H9 (cell line): ENCODE results near the gene UBXN10. TPM values are rescaled to one million over a fixed set of nuclear protein-coding genes. Genes with fewer than 3 reads are reported as not detected.

ENCODE experiments used
- DNase-seq: peaks from one replicate; pipeline ENCODE4 v3.0.0-alpha.2; 2017
- H2AFZ ChIP-seq: one replicate; pipeline ENCODE4 v1.6.1; 2013; ENCODE audit warnings: mild to moderate bottlenecking, low read length, control low read depth, moderate library complexity
- H2AK5ac ChIP-seq: 2 replicates; pipeline ENCODE4 v1.6.1; 2013; ENCODE audit warnings: low read length, control low read depth, mixed read lengths; ENCODE audit not compliant: insufficient read length
- H2BK120ac ChIP-seq: one replicate; pipeline ENCODE4 v1.6.1; 2013; ENCODE audit warnings: low read depth, mild to moderate bottlenecking, low read length, control low read depth, inconsistent platforms; ENCODE audit not compliant: poor library complexity, severe bottlenecking
- H2BK12ac ChIP-seq: 2 replicates; pipeline ENCODE4 v1.6.1; 2013; ENCODE audit warnings: low read length, control low read depth, mixed read lengths, low read depth; ENCODE audit not compliant: insufficient read length
- H2BK15ac ChIP-seq: 2 replicates; pipeline ENCODE4 v1.6.1; 2013; ENCODE audit warnings: low read depth, low read length, control low read depth
- H2BK20ac ChIP-seq: one replicate; pipeline ENCODE4 v1.6.1; 2013; ENCODE audit warnings: low read depth, mild to moderate bottlenecking, low read length, control low read depth, inconsistent platforms; ENCODE audit not compliant: poor library complexity, severe bottlenecking
- H2BK5ac ChIP-seq: 2 replicates; pipeline ENCODE4 v1.6.1; 2013; ENCODE audit warnings: low read length, control low read depth, mixed read lengths; ENCODE audit not compliant: insufficient read length
- H3K14ac ChIP-seq: 2 replicates; pipeline ENCODE4 v1.6.1; 2013; ENCODE audit warnings: low read length, control low read depth; ENCODE audit not compliant: insufficient read depth
- H3K18ac ChIP-seq: 2 replicates; pipeline ENCODE4 v1.6.1; 2013; ENCODE audit warnings: low read depth, mild to moderate bottlenecking, mixed read lengths, low read length, control low read depth; ENCODE audit not compliant: insufficient read length
- H3K23ac ChIP-seq: 2 replicates; pipeline ENCODE4 v1.6.1; 2013; ENCODE audit warnings: low read length, control low read depth, mixed read lengths, low read depth; ENCODE audit not compliant: insufficient read length
- H3K23me2 ChIP-seq: 2 replicates; pipeline ENCODE4 v1.6.1; 2013; ENCODE audit warnings: low read depth, mild to moderate bottlenecking, mixed read lengths, low read length, control low read depth; ENCODE audit not compliant: insufficient read length, poor library complexity, severe bottlenecking
- H3K27ac ChIP-seq: 2 replicates; pipeline ENCODE4 v1.5.1; 2013; ENCODE audit warnings: low read length, control low read depth, mixed read lengths, low read depth; ENCODE audit not compliant: insufficient read length
- H3K27me3 ChIP-seq: 2 replicates; pipeline ENCODE4 v1.6.1; 2013; ENCODE audit warnings: low read length, control low read depth, inconsistent platforms; ENCODE audit not compliant: insufficient read depth
- H3K4ac ChIP-seq: 2 replicates; pipeline ENCODE4 v1.6.1; 2013; ENCODE audit warnings: low read depth, mild to moderate bottlenecking, control low read depth, inconsistent platforms, low read length, moderate library complexity
- H3K4me1 ChIP-seq: 2 replicates; pipeline ENCODE4 v1.6.1; 2013; ENCODE audit warnings: low read length, control low read depth, inconsistent platforms; ENCODE audit not compliant: insufficient read depth
- H3K4me2 ChIP-seq: 2 replicates; pipeline ENCODE4 v1.6.1; 2013; ENCODE audit warnings: low read length, control low read depth, mixed read lengths; ENCODE audit not compliant: insufficient read length, insufficient read depth
- H3K56ac ChIP-seq: 2 replicates; pipeline ENCODE4 v1.6.1; 2013; ENCODE audit warnings: low read depth, mild to moderate bottlenecking, mixed read lengths, low read length, control low read depth; ENCODE audit not compliant: insufficient read length
- H3K79me1 ChIP-seq: 2 replicates; pipeline ENCODE4 v1.6.1; 2013; ENCODE audit warnings: low read depth, mild to moderate bottlenecking, moderate library complexity, low read length, control low read depth, inconsistent platforms; ENCODE audit not compliant: insufficient read depth, poor library complexity, severe bottlenecking
- H3K79me2 ChIP-seq: 2 replicates; pipeline ENCODE4 v1.6.1; 2013; ENCODE audit warnings: low read length, control low read depth, inconsistent platforms; ENCODE audit not compliant: insufficient read depth
- H3K9ac ChIP-seq: 2 replicates; pipeline ENCODE4 v1.6.1; 2013; ENCODE audit warnings: low read length, control low read depth, mixed read lengths; ENCODE audit not compliant: insufficient read length; ENCODE audit errors: extremely low read depth
- H3K9me3 ChIP-seq: one replicate; pipeline ENCODE4 v1.6.1; 2013; ENCODE audit warnings: low read depth, low read length, inconsistent platforms; ENCODE audit not compliant: control insufficient read depth
- H3T11ph ChIP-seq: one replicate; pipeline ENCODE4 v1.6.1; 2013; ENCODE audit warnings: mild to moderate bottlenecking, low read length, control low read depth, inconsistent platforms
- H4K20me1 ChIP-seq: one replicate; pipeline ENCODE4 v1.6.1; 2013; ENCODE audit not compliant: control insufficient read depth, insufficient read length, insufficient read depth
- H4K5ac ChIP-seq: 2 replicates; pipeline ENCODE4 v1.6.1; 2013; ENCODE audit warnings: low read depth, mild to moderate bottlenecking, mixed read lengths, low read length, control low read depth; ENCODE audit not compliant: insufficient read length
- H4K8ac ChIP-seq: replicated peaks from 2 replicates; pipeline ENCODE4 v1.6.1; 2013; ENCODE audit warnings: low read length, control low read depth, mixed read lengths, low read depth; ENCODE audit not compliant: insufficient read length
- H4K91ac ChIP-seq: 2 replicates; pipeline ENCODE4 v1.6.1; 2013; ENCODE audit warnings: low read depth, mild to moderate bottlenecking, moderate library complexity, mixed read lengths, low read length, control low read depth; ENCODE audit not compliant: insufficient read length
- H3K27ac Mint-ChIP-seq, 3 experiments: 2 replicates in 2 of 3; 3 replicates in 1 of 3; pipeline ENCODE4 v1.8.0; 2020 to 2021; ENCODE audit warnings: mixed read lengths in 3 of 3, mild to moderate bottlenecking in 1 of 3, moderate library complexity in 1 of 3
- H3K27me3 Mint-ChIP-seq: 2 replicates; pipeline ENCODE4 v1.8.0; 2021; ENCODE audit warnings: low read depth, mild to moderate bottlenecking, moderate library complexity, mixed read lengths
- H3K36me3 Mint-ChIP-seq, 3 experiments: 2 replicates in 2 of 3; 3 replicates in 1 of 3; pipeline ENCODE4 v1.8.0; 2020 to 2021; ENCODE audit warnings: low read depth in 3 of 3, mixed read lengths in 3 of 3; ENCODE audit not compliant: insufficient read depth in 1 of 3
- H3K4me1 Mint-ChIP-seq, 2 experiments: 2 replicates each; pipeline ENCODE4 v1.8.0; 2020; ENCODE audit warnings: mixed read lengths in 2 of 2
- H3K4me3 Mint-ChIP-seq, 2 experiments: 2 replicates in 1 of 2; 3 replicates in 1 of 2; pipeline ENCODE4 v1.8.0; 2020 to 2021; ENCODE audit warnings: mild to moderate bottlenecking in 2 of 2, mixed read lengths in 2 of 2, moderate library complexity in 1 of 2
- H3K9me3 Mint-ChIP-seq, 2 experiments: 2 replicates in 1 of 2; 3 replicates in 1 of 2; pipeline ENCODE4 v1.8.0; 2020; ENCODE audit warnings: mild to moderate bottlenecking in 2 of 2, mixed read lengths in 2 of 2, moderate library complexity in 1 of 2
- CTCF ChIP-seq: fragments of 200-600 bp; sonication (generic); conservative IDR thresholded peaks from 3 replicates; pipeline ENCODE4 v1.8.0; 2021; ENCODE audit warnings: antibody characterized with exemption, mild to moderate bottlenecking
- WGBS: extraction: QIAGEN DNeasy Blood & Tissue Kit; methylation state at CpG from one replicate; pipeline ENCODE4 v1.1.7; 2013; ENCODE audit warnings: missing lambda C conversion rate, low lambda C conversion rate, mixed read lengths; ENCODE audit not compliant: insufficient read length; ENCODE audit errors: extremely low coverage; 5-methylcytosine and 5-hydroxymethylcytosine counted together
- total RNA-seq: library from RNA; stranded (reverse); gene quantifications from 2 replicates; pipeline ENCODE4 v1.2.1, GENCODE V29; 2021

Gene UBXN10
- total RNA-seq, 1 experiment from 2014 or later = 0.59 TPM

- H3K27ac Mint-ChIP-seq = no peak overlapping the region
- H3K9me3 Mint-ChIP-seq = peaks cover 10 to 15% of the 10 kb centered on the region in 2 experiments
- Histone ChIP-seq H3K4me2 (no peak overlapping the region), H3K27ac (no peak overlapping the region), H2BK120ac (no peak overlapping the region), H3K18ac (no peak overlapping the region), H3K9ac (no peak overlapping the region), H4K91ac (no peak overlapping the region), H3K14ac (no peak overlapping the region), H4K20me1 (no peaks in the 10 kb centered on the region), H2BK15ac (no peak overlapping the region), H2AFZ (no peak overlapping the region), H3K23ac (no peak overlapping the region), H2BK5ac (no peak overlapping the region), H3K56ac (no peak overlapping the region), H3K4ac (no peak overlapping the region), H3K79me2 (no peaks in the 10 kb centered on the region), H3K4me1 (peaks cover 3% of the 10 kb centered on the region; the same call in 1 of the 2 replicates), H3K9me3 (no peaks in the 10 kb centered on the region), H2BK20ac (no peak overlapping the region), H2BK12ac (no peak overlapping the region), H3K23me2 (no peaks in the 10 kb centered on the region), H3K27me3 (no peaks in the 10 kb centered on the region), H3T11ph (no peak overlapping the region), H2AK5ac (no peak overlapping the region), H3K79me1 (no peaks in the 10 kb centered on the region), H4K8ac (no peak overlapping the region), H4K5ac (no peak overlapping the region)
- no peak for DNase-seq
- H3K27me3 Mint-ChIP-seq = peaks cover 10% of the 10 kb centered on the region
- peaks cover 7 to 8% of the 10 kb centered on the region in 2 experiments for H3K4me1 Mint-ChIP-seq
- WGBS = no CpG with 5 or more reads among the region's 8 CpGs
- H3K4me3 Mint-ChIP-seq = no peak overlapping the region
- TF ChIP-seq CTCF = no peak
- peaks cover 0 to 5% (median 3%) of the 10 kb centered on the region in 3 experiments; a peak in 3 of 7 replicates for H3K36me3 Mint-ChIP-seq
Observed at GRCh38 chr1:20167126-20167525, 18.8 kb upstream of the UBXN10 start.
